SK-N-SH (cell line): Measurements from ENCODE around the gene PNCK. TPM values are rescaled to one million over a fixed set of nuclear protein-coding genes. Genes with fewer than 3 reads are reported as not detected.
"Not testable (repeated sequence)": the region's sequence is repeated elsewhere in the genome, so short reads cannot be mapped to it uniquely, and the experiment has no call there.

Source experiments
- CTCF ChIA-PET: fragments of 300-600, 350-600 bp; formaldehyde crosslinking; extraction: SDS; loops from one replicate; lab custom pipeline; 2021; lab: Yijun Ruan, JAX
- POLR2A ChIA-PET: fragments of 350-600 bp; sonication (Branson Sonifier 250); formaldehyde crosslinking; extraction: SDS; loops from one replicate; lab custom pipeline; 2020; ENCODE audit warnings: antibody characterized with exemption, inconsistent platforms; lab: Yijun Ruan, JAX
- DNase-seq: peaks from one replicate; pipeline ENCODE4 v3.0.0; 2012
- H2AFZ ChIP-seq: fragments of 200-600 bp; sonication (generic); 2 replicates; pipeline ENCODE4 v1.8.1; 2016; ENCODE audit warnings: antibody characterized with exemption, mild to moderate bottlenecking, low read depth
- H3F3A ChIP-seq: fragments of 200-600 bp; sonication (generic); replicated peaks from 2 replicates; pipeline ENCODE3; 2016; ENCODE audit warnings: antibody characterized with exemption, mild to moderate bottlenecking; ENCODE audit not compliant: insufficient read depth
- H3K27ac ChIP-seq, 2 experiments: fragments of 200-500 bp in 1 of 2; fragments of 200-600 bp in 1 of 2; sonication (Bioruptor generic) in 1 of 2; sonication (generic), shearing (Covaris generic) in 1 of 2; 2 replicates each; pipeline versions ENCODE4 v1.5.1 to v1.6.1; 2014 to 2016; ENCODE audit warnings: low read depth in 2 of 2, inconsistent platforms in 1 of 2, low read length in 1 of 2, mild to moderate bottlenecking in 1 of 2, mixed read lengths in 1 of 2
- H3K27me3 ChIP-seq: fragments of 200-600 bp; sonication (generic), shearing (Covaris generic); 2 replicates; pipeline ENCODE4 v1.6.1; 2016; ENCODE audit warnings: mixed run types; ENCODE audit not compliant: insufficient read depth
- H3K36me3 ChIP-seq, 2 experiments: fragments of 200-500 bp in 1 of 2; fragments of 200-600 bp in 1 of 2; sonication (Bioruptor generic) in 1 of 2; sonication (generic) in 1 of 2; replicated peaks in 1 of 2; 2 replicates each; pipeline versions ENCODE3 to v1.5.1; 2014 to 2016; ENCODE audit warnings: low read length in 1 of 2, mild to moderate bottlenecking in 1 of 2; ENCODE audit not compliant: insufficient read depth in 2 of 2, control insufficient read depth in 1 of 2
- H3K4me1 ChIP-seq, 2 experiments: fragments of 200-500 bp in 1 of 2; fragments of 200-600 bp in 1 of 2; sonication (Bioruptor generic) in 1 of 2; sonication (generic), shearing (Covaris generic) in 1 of 2; 2 replicates each; pipeline versions ENCODE4 v1.5.1 to v1.6.1; 2014 to 2016; ENCODE audit warnings: low read depth in 1 of 2, low read length in 1 of 2, mixed run types in 1 of 2; ENCODE audit not compliant: insufficient read depth in 2 of 2, control insufficient read depth in 1 of 2
- H3K4me2 ChIP-seq: fragments of 200-600 bp; sonication (generic), shearing (Covaris generic); 2 replicates; pipeline ENCODE4 v1.6.1; 2017; ENCODE audit warnings: mixed run types
- H3K4me3 ChIP-seq, 2 experiments: fragments of 200-500 bp in 1 of 2; fragments of 200-600 bp in 1 of 2; sonication (Bioruptor generic) in 1 of 2; sonication (generic), shearing (Covaris generic) in 1 of 2; 2 replicates each; pipeline versions ENCODE4 v1.5.1 to v1.8.1; 2014 to 2016; ENCODE audit warnings: low read depth in 2 of 2, inconsistent platforms in 1 of 2, low read length in 1 of 2, mild to moderate bottlenecking in 1 of 2, mixed read lengths in 1 of 2, moderate library complexity in 1 of 2
- H3K79me2 ChIP-seq: fragments of 200-600 bp; sonication (generic); 2 replicates; pipeline ENCODE4 v1.8.1; 2017; ENCODE audit warnings: mild to moderate bottlenecking; ENCODE audit not compliant: insufficient read depth
- H3K9ac ChIP-seq: fragments of 200-600 bp; sonication (generic); 2 replicates; pipeline ENCODE4 v1.6.1; 2017; ENCODE audit warnings: mixed run types
- H3K9me2 ChIP-seq: fragments of 200-600 bp; sonication (generic); 2 replicates; pipeline ENCODE4 v1.6.1; 2017; ENCODE audit warnings: mixed run types
- H3K9me3 ChIP-seq: fragments of 200-600 bp; sonication (generic); 2 replicates; pipeline ENCODE4 v1.6.1; 2017; ENCODE audit warnings: mixed run types, mild to moderate bottlenecking, moderate library complexity
- H4K20me1 ChIP-seq: fragments of 200-600 bp; sonication (generic); 2 replicates; pipeline ENCODE4 v1.6.1; 2017; ENCODE audit warnings: mild to moderate bottlenecking, mixed run types; ENCODE audit not compliant: insufficient read depth
- CHD2 ChIP-seq: fragments of 150-350 bp; IDR thresholded peaks from 2 replicates; pipeline ENCODE4 v1.6.1; 2018; ENCODE audit warnings: low read length; ENCODE audit not compliant: partially characterized antibody
- CTCF ChIP-seq: fragments of 200-600 bp; sonication (generic); IDR thresholded peaks from 2 replicates; pipeline ENCODE4 v1.6.1; 2017; ENCODE audit warnings: antibody characterized with exemption, mild to moderate bottlenecking, moderate library complexity
- EZH2phosphoT487 ChIP-seq: fragments of 200-600 bp; sonication (generic); IDR thresholded peaks from 2 replicates; pipeline ENCODE4 v1.6.1; 2017; ENCODE audit warnings: low read depth, mixed run types, mild to moderate bottlenecking, antibody characterized with exemption, moderate library complexity, borderline replicate concordance
- GABPA ChIP-seq: IDR thresholded peaks from 2 replicates; pipeline ENCODE4 v1.4.0; 2012; ENCODE audit warnings: low read depth, mild to moderate bottlenecking
- MAX ChIP-seq: IDR thresholded peaks from 2 replicates; pipeline ENCODE4 v1.4.0; 2012; ENCODE audit warnings: low read depth
- NFIC ChIP-seq: IDR thresholded peaks from 2 replicates; pipeline ENCODE4 v1.4.0; 2012; ENCODE audit warnings: borderline replicate concordance
- NRF1 ChIP-seq: IDR thresholded peaks from 2 replicates; pipeline ENCODE4 v1.6.1; 2012; ENCODE audit warnings: low read depth, mild to moderate bottlenecking, low read length
- PBX3 ChIP-seq: IDR thresholded peaks from 2 replicates; pipeline ENCODE4; 2012
- RCOR1 ChIP-seq: fragments of 150-350 bp; IDR thresholded peaks from 2 replicates; pipeline ENCODE4 v1.6.1; 2017; ENCODE audit warnings: antibody characterized with exemption, low read length
- RFX5 ChIP-seq: IDR thresholded peaks from 2 replicates; pipeline ENCODE4 v1.6.1; 2012; ENCODE audit warnings: mild to moderate bottlenecking, improper control_type of control experiment, low read length
- RXRA ChIP-seq: IDR thresholded peaks from 2 replicates; pipeline ENCODE4 v1.4.0; 2012; ENCODE audit warnings: low read depth, mild to moderate bottlenecking, borderline replicate concordance
- SIN3A ChIP-seq: IDR thresholded peaks from 2 replicates; pipeline ENCODE4 v1.6.1; 2012; ENCODE audit warnings: low read depth, mild to moderate bottlenecking, low read length, moderate library complexity, borderline replicate concordance
- SMC3 ChIP-seq: IDR thresholded peaks from 2 replicates; pipeline ENCODE4 v1.6.1; 2012; ENCODE audit warnings: low read depth, low read length, improper control_type of control experiment
- ZBTB33 ChIP-seq: IDR thresholded peaks from 2 replicates; pipeline ENCODE4 v1.4.0; 2012; ENCODE audit warnings: low read depth, borderline replicate concordance
- WGBS: methylation state at CpG from one replicate; pipeline ENCODE4 v1.1.6; 2017; ENCODE audit warnings: low lambda C conversion rate; 5-methylcytosine and 5-hydroxymethylcytosine counted together
- polyA plus RNA-seq, 3 experiments: library from polyadenylated mRNA; depleted of rRNA; stranded (reverse); fragments of >200 nt; gene quantifications; 2 replicates each; pipeline ENCODE4 v1.2.3, GENCODE V29; 2012

The PNCK gene
- polyA plus RNA-seq, 1 of the 3 experiments (the other 2 are of a cell fraction): 1.2 TPM

- TF ChIP-seq RFX5: no peak
- TF ChIP-seq CHD2: no peak
- TF ChIP-seq SIN3A: no peak
- TF ChIP-seq, all 33 proteins: peak for 0
Observed at GRCh38 chrX:153684467-153685155, 11.0 kb upstream of the PNCK start (continued).

GRCh38 chrX:153683486-153683885, 9.9 kb upstream of the PNCK start:
- H3F3A ChIP-seq, H3K79me2 ChIP-seq, DNase-seq, H3K9me2 ChIP-seq, H3K27ac ChIP-seq, H3K4me2 ChIP-seq, H3K27me3 ChIP-seq, H3K9ac ChIP-seq, H3K9me3 ChIP-seq, H3K36me3 ChIP-seq, H2AFZ ChIP-seq, POLR2A ChIA-PET, H4K20me1 ChIP-seq, H3K4me3 ChIP-seq: not testable (repeated sequence)
- CTCF ChIA-PET: interaction anchor here (0.9 to 4.5 kb wide), 5 partner anchors 15 to 239 kb away, joined by 3 to 33 read pairs (median 3); no protein-coding TSS in a partner anchor
- 47% methylated on average over 5 of the region's 8 CpGs for WGBS
- peaks cover 0 to 17% of the 10 kb centered on the region in 2 experiments; a peak in 1 of 4 replicates for H3K4me1 ChIP-seq

GRCh38 chrX:153681175-153681574, 7.6 kb upstream of the PNCK start:
- H3K9ac ChIP-seq: no peak overlapping the region
- H3K9me2 ChIP-seq: no peaks in the 10 kb centered on the region
- H3K27me3 ChIP-seq: peaks cover 7% of the 10 kb centered on the region; the same call in 1 of the 2 replicates
- no peaks in the 10 kb centered on the region for H3K79me2 ChIP-seq
- H3K36me3 ChIP-seq: no peaks in the 10 kb centered on the region
- TF ChIP-seq CTCF: no peak
- TF ChIP-seq RCOR1: no peak
- TF ChIP-seq PBX3: no peak
- no peak for TF ChIP-seq ZBTB33
- no peak for TF ChIP-seq NRF1
- TF ChIP-seq NFIC: no peak
- TF ChIP-seq SMC3: no peak
- TF ChIP-seq GABPA: no peak
- TF ChIP-seq MAX: no peak
- TF ChIP-seq EZH2phosphoT487: no peak
- TF ChIP-seq RXRA: no peak
- H3F3A ChIP-seq: no peaks in the 10 kb centered on the region
- POLR2A ChIA-PET: no interaction called here
- H3K4me3 ChIP-seq: no peak overlapping the region
- 45% methylated on average over 9 of the region's 12 CpGs for WGBS
- CTCF ChIA-PET: no interaction called here
- no peaks in the 10 kb centered on the region for H3K9me3 ChIP-seq
- no peaks in the 10 kb centered on the region for H4K20me1 ChIP-seq
- H3K4me1 ChIP-seq: peaks cover 0 to 12% of the 10 kb centered on the region in 2 experiments; a peak in 1 of 4 replicates
- DNase-seq: no peak
- H3K27ac ChIP-seq: no peak overlapping the region
- H2AFZ ChIP-seq: no peak overlapping the region
- H3K4me2 ChIP-seq: no peak overlapping the region
